K562 (cell line): ENCODE measurements around the gene NTN1. TPM values are rescaled to one million over a fixed set of nuclear protein-coding genes. Genes with fewer than 3 reads are reported as not detected.

Experiments used
- ATAC-seq: fragments of 200-7000 bp; cut with Tn5 transposase; 3 replicates; pipeline ENCODE4 v1.9.1; 2020; ENCODE audit warnings: moderate library complexity
- BruUV-seq: library from RNA; stranded (reverse); fragments of 400-500 nt; replicated peaks from 2 replicates; lab custom pipeline; 2021; lab: Mats Ljungman, UMichigan
- CTCF ChIA-PET: fragments of 300-600 bp; formaldehyde crosslinking; extraction: SDS; loops from one replicate; lab custom pipeline; 2021; ENCODE audit warnings: low intra/inter-chr PET ratio; lab: Yijun Ruan, JAX
- POLR2A ChIA-PET: fragments of 300-600, 350-650 bp; sonication (Branson Sonifier 250); formaldehyde crosslinking; extraction: SDS; loops from one replicate; lab custom pipeline; 2021; ENCODE audit warnings: antibody characterized with exemption, inconsistent platforms; lab: Yijun Ruan, JAX
- DNase-seq, 4 experiments: peaks; one replicate each; pipeline versions ENCODE4 v3.0.0 to v3.0.0-alpha.2; 2011 to 2018; ENCODE audit warnings: low spot score in 3 of 4, mixed read lengths in 3 of 4; ENCODE audit errors: extremely low read depth in 1 of 4
- FAIRE-seq: peaks from 2 replicates; lab custom pipeline; 2011; peaks lifted over from hg19 to GRCh38; lab: Jason Lieb, UNC
- H2AFZ ChIP-seq: 2 replicates; pipeline ENCODE4 v1.6.0; 2011; ENCODE audit warnings: low read depth, low read length, control low read depth, inconsistent platforms
- H3K27ac ChIP-seq: fragments of 200-600 bp; 3 replicates; pipeline ENCODE4 v1.8.0; 2011; ENCODE audit warnings: low read depth, mild to moderate bottlenecking, control low read depth, inconsistent platforms, low read length, moderate library complexity, mixed read lengths; ENCODE audit errors: extremely low read depth
- H3K27me3 ChIP-seq, 2 experiments: fragments of 300-600 bp in 1 of 2; 2 replicates in 1 of 2; 3 replicates in 1 of 2; pipeline versions ENCODE4 v1.6.0 to v1.8.0; 2011; ENCODE audit warnings: inconsistent platforms in 2 of 2, low read length in 2 of 2, mild to moderate bottlenecking in 1 of 2, mixed read lengths in 1 of 2, moderate library complexity in 1 of 2; ENCODE audit not compliant: control insufficient read depth in 2 of 2, insufficient read depth in 2 of 2
- H3K36me3 ChIP-seq: fragments of 300-600 bp; 3 replicates; pipeline ENCODE4 v1.8.0; 2011; ENCODE audit warnings: mild to moderate bottlenecking, low read length, inconsistent platforms; ENCODE audit not compliant: control insufficient read depth, insufficient read depth
- H3K4me1 ChIP-seq, 2 experiments: fragments of 200-600 bp in 1 of 2; replicated peaks in 1 of 2; 2 replicates in 1 of 2; 3 replicates in 1 of 2; pipeline versions ENCODE4 v1.5.1 to v1.8.0; 2011; ENCODE audit warnings: inconsistent platforms in 2 of 2, low read length in 2 of 2, mild to moderate bottlenecking in 1 of 2, mixed read lengths in 1 of 2, moderate library complexity in 1 of 2; ENCODE audit not compliant: control insufficient read depth in 2 of 2, insufficient read depth in 2 of 2
- H3K4me2 ChIP-seq: 2 replicates; pipeline ENCODE4 v1.6.1; 2011; ENCODE audit warnings: low read length, control low read depth, inconsistent platforms, mixed read lengths; ENCODE audit not compliant: insufficient read depth
- H3K4me3 ChIP-seq: fragments of 200-600 bp; sonication (generic), shearing (Covaris generic); 2 replicates; pipeline ENCODE4 v1.5.1; 2016; ENCODE audit warnings: control low read depth, inconsistent platforms
- H3K79me2 ChIP-seq: fragments of 200-600 bp; 3 replicates; pipeline ENCODE4 v1.8.0; 2011; ENCODE audit warnings: low read length, inconsistent platforms; ENCODE audit not compliant: control insufficient read depth, insufficient read depth
- H3K9ac ChIP-seq, 2 experiments: 2 replicates each; pipeline versions ENCODE4 v1.6.0 to v1.6.1; 2011; ENCODE audit warnings: low read depth in 2 of 2, low read length in 2 of 2, control low read depth in 1 of 2, inconsistent platforms in 1 of 2, mild to moderate bottlenecking in 1 of 2, mixed read lengths in 1 of 2; ENCODE audit not compliant: insufficient read depth in 1 of 2
- H3K9me1 ChIP-seq: one replicate; pipeline ENCODE4 v1.6.0; 2011; ENCODE audit warnings: inconsistent platforms, mild to moderate bottlenecking, low read length, moderate library complexity; ENCODE audit not compliant: control insufficient read depth, insufficient read depth
- H3K9me3 ChIP-seq: replicated peaks from 2 replicates; pipeline ENCODE4 v1.5.1; 2011; ENCODE audit warnings: low read depth, low read length, inconsistent platforms; ENCODE audit not compliant: control insufficient read depth, insufficient read depth
- H4K20me1 ChIP-seq: replicated peaks from 2 replicates; pipeline ENCODE4 v1.6.1; 2011; ENCODE audit warnings: low read length, inconsistent platforms, mixed read lengths; ENCODE audit not compliant: control insufficient read depth, insufficient read depth
- CBX8 ChIP-seq: fragments of 200-600 bp; sonication (generic); IDR thresholded peaks from 2 replicates; pipeline ENCODE4 v1.6.1; 2012; ENCODE audit warnings: borderline replicate concordance, mixed run types, low read depth, mild to moderate bottlenecking, moderate library complexity, mixed read lengths, low read length, control low read depth, inconsistent platforms; ENCODE audit not compliant: poor library complexity, severe bottlenecking; ENCODE audit errors: extremely low read depth
- DACH1 ChIP-seq: fragments of 450-650 bp; IDR thresholded peaks from 2 replicates; pipeline ENCODE4 v1.6.1; 2018; ENCODE audit not compliant: partially characterized antibody
- MAZ ChIP-seq, 2 experiments: fragments of 450-650 bp in 1 of 2; sonication (generic) in 1 of 2; formaldehyde crosslinking; IDR thresholded peaks in 1 of 2; conservative IDR thresholded peaks in 1 of 2; 2 replicates each; pipeline versions ENCODE4 v1.4.0 to v1.5.0; 2020; ENCODE audit warnings: mild to moderate bottlenecking in 1 of 2, missing genetic modification reagents in 1 of 2
- RNF2 ChIP-seq: sonication (generic); IDR thresholded peaks from 2 replicates; pipeline ENCODE4 v1.6.1; 2016
- SLC30A9 ChIP-seq: fragments of 250-450 bp; sonication (Bioruptor Pico); IDR thresholded peaks from 2 replicates; pipeline ENCODE4 v1.8.0; 2022; ENCODE audit warnings: mild to moderate bottlenecking, moderate library complexity
- SPI1 ChIP-seq: IDR thresholded peaks from 2 replicates; pipeline ENCODE4 v1.6.1; 2011; ENCODE audit warnings: low read depth, low read length, control low read depth, borderline replicate concordance
- ZFP36 ChIP-seq: fragments of 150-350 bp; IDR thresholded peaks from 2 replicates; pipeline ENCODE4 v1.6.1; 2018; ENCODE audit warnings: low read length, low read depth; ENCODE audit not compliant: partially characterized antibody
- ZMIZ1 ChIP-seq, 2 experiments: fragments of 150-350 bp in 1 of 2; IDR thresholded peaks; 2 replicates each; pipeline ENCODE4 v1.6.1; 2012 to 2016; ENCODE audit warnings: low read depth in 2 of 2, low read length in 2 of 2, mild to moderate bottlenecking in 1 of 2, moderate library complexity in 1 of 2
- ZNF398 ChIP-seq: fragments of 250-450 bp; sonication (Bioruptor Pico); IDR thresholded peaks from 2 replicates; pipeline ENCODE4 v1.8.0; 2021; ENCODE audit warnings: moderate library complexity, mild to moderate bottlenecking, inconsistent platforms
- WGBS: fragments of 100-300 bp; shearing (Covaris generic); methylation state at CpG from one replicate; pipeline ENCODE4 v1.1.6; 2016; ENCODE audit warnings: low coverage, mixed read lengths; ENCODE audit not compliant: insufficient coverage; ENCODE audit errors: missing lambda C conversion rate; 5-methylcytosine and 5-hydroxymethylcytosine counted together
- in situ Hi-C: fragments of 300-500 bp; cut with MboI; formaldehyde crosslinking; loops from 4 replicates; pipeline ENCODE4 v1.15.0; 2018; ENCODE audit warnings: inconsistent platforms, mixed read lengths
- intact Hi-C: fragments of 100-400 bp; cut with micrococcal nuclease; formaldehyde crosslinking; loops from 2 replicates; pipeline ENCODE4 v1.14.2; 2022
- polyA plus RNA-seq, 8 experiments: library from polyadenylated mRNA; depleted of rRNA in 4 of 8; stranded (reverse) in 5 of 8; unstranded in 3 of 8; fragments of >200 nt; fragmentation: Nextera tagmentation in 2 of 8; fragmentation: Illumina TruSeq in 1 of 8; extraction: Ambion mirVana in 2 of 8; extraction: Trizol in 1 of 8; gene quantifications; 2 replicates each; pipeline versions ENCODE4 v1.2.1 to v1.2.3, GENCODE V29; 2011 to 2014; ENCODE audit warnings: inconsistent platforms in 1 of 8, missing spikeins in 1 of 8
- total RNA-seq, 7 experiments: library from RNA; depleted of rRNA in 6 of 7; stranded (reverse); fragments of >200 nt in 6 of 7; fragmentation: Illumina TruSeq in 2 of 7; extraction: Trizol in 2 of 7; gene quantifications; 2 replicates each; pipeline versions ENCODE4 v1.2.1 to v1.2.3, GENCODE V29; 2011 to 2021; ENCODE audit warnings: low replicate concordance in 1 of 7

The NTN1 gene
- total and polyA plus RNA-seq, 9 of the 15 experiments (the other 6 are each of a cell fraction or from before 2014, with no cell fraction given): 0.02 TPM; not detected in 8

DNA sequence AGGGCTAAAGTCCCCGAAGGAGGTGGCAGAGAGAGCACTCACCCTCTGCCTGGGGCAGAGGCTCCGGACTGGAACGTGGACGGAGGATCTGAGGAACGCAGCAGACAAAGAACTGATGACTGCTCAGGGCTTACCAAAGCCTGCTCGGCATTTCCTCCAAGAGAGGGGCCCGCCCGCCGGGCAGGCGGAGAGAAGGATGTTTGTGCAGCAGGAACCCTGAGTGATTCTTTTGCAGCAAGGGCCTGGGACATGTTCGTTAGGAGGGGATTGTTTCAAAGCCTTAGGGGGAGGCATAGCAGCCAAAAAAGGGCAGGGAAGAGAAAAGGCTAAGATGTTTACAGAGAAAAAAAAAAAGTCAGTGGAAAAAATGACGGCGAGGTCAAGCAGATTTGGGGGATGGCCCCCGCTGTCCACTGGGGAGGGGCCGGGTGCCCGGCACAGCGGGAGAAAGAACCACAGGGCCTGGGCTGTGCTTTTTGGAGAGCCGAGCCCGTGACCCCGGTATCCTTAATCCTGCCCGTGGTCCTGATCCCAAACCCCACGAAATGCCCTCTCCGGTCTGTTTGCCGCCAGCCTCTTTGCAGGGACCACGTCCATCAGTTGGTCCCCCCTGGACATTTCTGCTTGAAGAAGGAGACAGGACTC is 129.3 kb downstream of the NTN1 start:
- intact Hi-C loops (no loop called here), in situ Hi-C loops (no loop called here)
- FAIRE-seq (no peak), ATAC-seq (no peak), DNase-seq (no peak)
- H2AFZ ChIP-seq: no peak overlapping the region
- H3K9me1 ChIP-seq: no peaks in the 10 kb centered on the region
- H3K79me2 ChIP-seq: no peaks in the 10 kb centered on the region
- H3K27ac ChIP-seq: no peak overlapping the region
- ChIA-PET POLR2A (no interaction called here), CTCF (interaction anchor here (0.7 kb wide), 1 partner anchor 32 kb away, joined by 3 read pairs; no protein-coding TSS in a partner anchor)
- TF ChIP-seq DACH1 (no peak), CBX8 (no peak), SLC30A9 (CRISPR knock-in tag) (no peak)
- no peaks in the 10 kb centered on the region for H3K4me1 ChIP-seq
- no peaks in the 10 kb centered on the region for H3K9me3 ChIP-seq
- no peaks in the 10 kb centered on the region for H3K36me3 ChIP-seq
- peaks cover 0 to 11% of the 10 kb centered on the region in 2 experiments; a peak in 2 of 5 replicates for H3K27me3 ChIP-seq
- BruUV-seq: no TSS peak
- no peak overlapping the region for H3K9ac ChIP-seq
- 9% methylated on average over 13 of the region's 25 CpGs for WGBS
- H3K4me3 ChIP-seq: no peak overlapping the region
- no peak overlapping the region for H3K4me2 ChIP-seq
- H4K20me1 ChIP-seq: no peaks in the 10 kb centered on the region

- Histone ChIP-seq H3K36me3 (no peaks in the 10 kb centered on the region), H3K27ac (no peak overlapping the region), H3K79me2 (no peaks in the 10 kb centered on the region), H4K20me1 (no peaks in the 10 kb centered on the region), H3K9me1 (no peaks in the 10 kb centered on the region), H2AFZ (no peak overlapping the region), H3K9ac (no peak overlapping the region), H3K4me1 (no peaks in the 10 kb centered on the region), H3K27me3 (peaks cover 0 to 9% of the 10 kb centered on the region in 2 experiments; a peak in 2 of 5 replicates), H3K9me3 (no peaks in the 10 kb centered on the region), H3K4me3 (no peak overlapping the region), H3K4me2 (no peak overlapping the region)
- CTCF ChIA-PET: no interaction called here
- intact Hi-C loops (no loop called here), in situ Hi-C loops (no loop called here)
- WGBS: 2% methylated on average over 6 of the region's 6 CpGs
- POLR2A ChIA-PET: no interaction called here
- DNase-seq (no peak), FAIRE-seq (no peak), ATAC-seq (no peak)
- no TSS peak for BruUV-seq
- TF ChIP-seq ZFP36 (no peak), SPI1 (no peak), MAZ (CRISPR knock-in tag; conservative IDR thresholded peaks at IDR 0.05 in 1 of 2, IDR thresholded peaks at IDR 0.05 in 1 of 2) (no peak), ZMIZ1 (IDR thresholded peaks at IDR 0.05; ENCODE audit: low read depth in 2 of 2, low read length in 2 of 2) (no peak), ZNF398 (no peak), RNF2 (no peak)
Measured at GRCh38 chr17:9151091-9151490, 129.8 kb downstream of the NTN1 start.
